Measurements from ENCODE around the gene STK16. TPM values are rescaled to one million over a fixed set of nuclear protein-coding genes. Genes with fewer than 3 reads are reported as not detected.
A peak's percentile ranks its signal among the peaks of the same experiment; 100 is the strongest.

STK16 gene
- polyA plus RNA-seq, 3 donors = 16.7 to 40.7 (median 17.8) TPM

- no peak overlapping the region for H3K27ac ChIP-seq (ENCODE audit: low read depth in 1 of 2, low read length in 2 of 2)
- H3K4me1 ChIP-seq (ENCODE audit: control insufficient read depth in 1 of 2, insufficient read depth in 2 of 2, low read length in 2 of 2) = peaks cover 34 to 37% of the 10 kb centered on the region in 2 donors
- Mint-ChIP-seq H3K4me1 (peaks cover 35% of the 10 kb centered on the region), H3K27ac (no peak overlapping the region), H3K9me3 (peaks cover 0 to 11% (median 0%) of the 10 kb centered on the region in 7 donors), H3K36me3 (peaks cover 40 to 44% of the 10 kb centered on the region in 2 donors), H3K27me3 (ENCODE audit: low read depth in 3 of 3) (peaks cover 27 to 38% (median 32%) of the 10 kb centered on the region in 3 donors), H3K4me3 (peak overlapping the region in 1 of 2 donors; percentile 26)
- 94% methylated on average over 24 of the region's 27 CpGs for WGBS (ENCODE audit: insufficient coverage)
- H3K27me3 ChIP-seq (ENCODE audit: control insufficient read depth in 2 of 2, insufficient read depth in 2 of 2, low read length in 2 of 2) = peaks cover 0 to 27% of the 10 kb centered on the region in 2 donors
- H3K36me3 ChIP-seq (replicated peaks in 1 of 2; ENCODE audit: control insufficient read depth in 1 of 2, insufficient read depth in 2 of 2, low read length in 2 of 2) = peaks cover 14 to 17% of the 10 kb centered on the region in 2 donors
- no peak for TF ChIP-seq CTCF (IDR thresholded peaks at IDR 0.05)
- H2AFZ ChIP-seq (ENCODE audit: insufficient read depth, low read depth, low read length, poor library complexity, severe bottlenecking) = no peak overlapping the region
- H3K9ac ChIP-seq (ENCODE audit: insufficient read depth, low read length, poor library complexity, severe bottlenecking) = no peak overlapping the region
- H4K20me1 ChIP-seq (ENCODE audit: insufficient read depth, low read length) = peaks cover 29% of the 10 kb centered on the region
- H3K4me3 ChIP-seq (replicated peaks in 1 of 3; ENCODE audit: low read depth in 2 of 3, low read length in 3 of 3) = no peak overlapping the region
- intact Hi-C loops (cut with micrococcal nuclease) = loop anchor here (5.0 kb wide), 2 partner anchors 36 to 39 kb away; partner anchors contain the start of genes TUBA4A (in 2 of the 2), TUBA4B (in 2 of the 2), CNPPD1 (in 1 of the 2) and RETREG2 (in 1 of the 2)
- no peaks in the 10 kb centered on the region for H3K79me2 ChIP-seq (ENCODE audit: insufficient read depth, low read length)
- no peak overlapping the region for H3K4me2 ChIP-seq (replicated peaks; ENCODE audit: extremely low read depth, low read length, poor library complexity, severe bottlenecking)
- no peak for DNase-seq
- H3K9me3 ChIP-seq (replicated peaks in 1 of 2; ENCODE audit: control insufficient read depth in 1 of 2, insufficient read depth in 1 of 2, low read length in 2 of 2) = no peaks in the 10 kb centered on the region
Observed at GRCh38 chr2:219215871-219216534, 29.3 kb upstream of the STK16 start.

- no peaks in the 10 kb centered on the region for H3K79me2 ChIP-seq (ENCODE audit: insufficient read depth, low read length)
- H3K4me3 ChIP-seq (replicated peaks in 1 of 3; ENCODE audit: low read depth in 2 of 3, low read length in 3 of 3) = no peak overlapping the region
- Mint-ChIP-seq H3K36me3 (peaks cover 43 to 49% of the 10 kb centered on the region in 2 donors), H3K4me3 (peak overlapping the region in 1 of 2 donors; percentile 55), H3K4me1 (peaks cover 33% of the 10 kb centered on the region), H3K27me3 (ENCODE audit: low read depth in 3 of 3) (peaks cover 31 to 39% (median 37%) of the 10 kb centered on the region in 3 donors), H3K27ac (no peak overlapping the region), H3K9me3 (peaks cover 0 to 11% (median 2%) of the 10 kb centered on the region in 7 donors)
- no peaks in the 10 kb centered on the region for H3K9me3 ChIP-seq (replicated peaks in 1 of 2; ENCODE audit: control insufficient read depth in 1 of 2, insufficient read depth in 1 of 2, low read length in 2 of 2)
- H2AFZ ChIP-seq (ENCODE audit: insufficient read depth, low read depth, low read length, poor library complexity, severe bottlenecking) = no peak overlapping the region
- H3K36me3 ChIP-seq (replicated peaks in 1 of 2; ENCODE audit: control insufficient read depth in 1 of 2, insufficient read depth in 2 of 2, low read length in 2 of 2) = peaks cover 19 to 22% of the 10 kb centered on the region in 2 donors
- H3K27ac ChIP-seq (ENCODE audit: low read depth in 1 of 2, low read length in 2 of 2) = no peak overlapping the region
- intact Hi-C loops (cut with micrococcal nuclease) = loop anchor here (5.0 kb wide), 2 partner anchors 36 to 39 kb away; partner anchors contain the start of genes TUBA4A (in 2 of the 2), TUBA4B (in 2 of the 2), CNPPD1 (in 1 of the 2) and RETREG2 (in 1 of the 2)
- H4K20me1 ChIP-seq (ENCODE audit: insufficient read depth, low read length) = peaks cover 34% of the 10 kb centered on the region
- WGBS (ENCODE audit: insufficient coverage) = 97% methylated on average over 6 of the region's 6 CpGs
- H3K4me2 ChIP-seq (replicated peaks; ENCODE audit: extremely low read depth, low read length, poor library complexity, severe bottlenecking) = no peak overlapping the region
- TF ChIP-seq CTCF (IDR thresholded peaks at IDR 0.05) = no peak
- no peak for DNase-seq
- peaks cover 0 to 31% of the 10 kb centered on the region in 2 donors for H3K27me3 ChIP-seq (ENCODE audit: control insufficient read depth in 2 of 2, insufficient read depth in 2 of 2, low read length in 2 of 2)
- no peak overlapping the region for H3K9ac ChIP-seq (ENCODE audit: insufficient read depth, low read length, poor library complexity, severe bottlenecking)
- peaks cover 32 to 37% of the 10 kb centered on the region in 2 donors for H3K4me1 ChIP-seq (ENCODE audit: control insufficient read depth in 1 of 2, insufficient read depth in 2 of 2, low read length in 2 of 2)
Observed at GRCh38 chr2:219216535-219216915, 28.8 kb upstream of the STK16 start.
